Large intestine (tissue), 1 donor: ENCODE measurements around the gene CEP131. TPM values are rescaled to one million over a fixed set of nuclear protein-coding genes. Genes with fewer than 3 reads are reported as not detected.

Experiments
- polyA plus RNA-seq: library from polyadenylated mRNA; unstranded; fragments of 120-200 nt; gene quantifications from one replicate; pipeline ENCODE4 v1.2.1, GENCODE V29; 2013

CEP131 gene
- polyA plus RNA-seq, 1 donor = 9.0 TPM

Other genes with a start within 250 kb of the CEP131 start
- gene CHMP6, start 231.1 kb downstream of the CEP131 start, polyA plus RNA-seq = 20.4 TPM
- gene BAIAP2, start 187.8 kb downstream of the CEP131 start, polyA plus RNA-seq = 13.6 TPM
- gene PVALEF, start 57.5 kb downstream of the CEP131 start, polyA plus RNA-seq = 0.34 TPM
- gene AATK, start 56.7 kb downstream of the CEP131 start, polyA plus RNA-seq = 81.2 TPM
- 32.1 TPM for gene TEPSIN, start 16.1 kb upstream of the CEP131 start, polyA plus RNA-seq
- 42.6 TPM for gene NDUFAF8, start 16.4 kb upstream of the CEP131 start, polyA plus RNA-seq
- 86.5 TPM for gene SLC38A10, start 72.3 kb upstream of the CEP131 start, polyA plus RNA-seq
- 21.9 TPM for gene BAHCC1, start 172.5 kb upstream of the CEP131 start, polyA plus RNA-seq